SU-DHL-6 (cell line): ENCODE data around the gene VPS51.

Experiments
- CTCF ChIP-seq: fragments of 200-600 bp; sonication (generic); IDR thresholded peaks from one replicate; pipeline ENCODE4 v1.5.1; 2017; ENCODE audit warnings: antibody characterized with exemption, mild to moderate bottlenecking, low read length, moderate library complexity; ENCODE audit not compliant: insufficient read depth, poor library complexity, severe bottlenecking
- EZH2phosphoT487 ChIP-seq: fragments of 200-600 bp; sonication (generic), shearing (Covaris generic); conservative IDR thresholded peaks from 2 replicates; pipeline ENCODE4 v1.6.1; 2018; ENCODE audit warnings: mild to moderate bottlenecking, antibody characterized with exemption, low read length, moderate library complexity, mixed read lengths

- TF ChIP-seq CTCF (no peak), EZH2phosphoT487 (no peak)
Measured at GRCh38 chr11:65086809-65087208, 9.2 kb upstream of the VPS51 start.
